Prostate gland (tissue), 2 donors: ENCODE data around the gene ALK. TPM values are rescaled to one million over a fixed set of nuclear protein-coding genes. Genes with fewer than 3 reads are reported as not detected.

Source experiments
- DNase-seq: peaks from one replicate; pipeline ENCODE4 v3.0.0-alpha.2; 2019; ENCODE audit warnings: low spot score
- H3K27ac ChIP-seq, 2 donors: fragments of 200-600 bp; sonication (generic); 2 replicates each; pipeline ENCODE4 v1.5.1; 2017 to 2019
- H3K27me3 ChIP-seq: fragments of 200-600 bp; sonication (generic); replicated peaks from 2 replicates; pipeline ENCODE4 v1.5.1; 2019; ENCODE audit not compliant: insufficient read depth
- H3K36me3 ChIP-seq, 2 donors: fragments of 200-600 bp; sonication (generic); 1 replicate in 1 of 2; 2 replicates in 1 of 2; pipeline versions ENCODE4 v1.5.1 to v1.8.1; 2017 to 2019
- H3K4me1 ChIP-seq: fragments of 200-600 bp; sonication (generic); replicated peaks from 2 replicates; pipeline ENCODE4 v1.5.1; 2019
- H3K4me3 ChIP-seq, 2 donors: fragments of 200-600 bp; sonication (generic); 2 replicates each; pipeline ENCODE4 v1.5.1; 2017 to 2019
- H3K9me3 ChIP-seq: fragments of 200-600 bp; sonication (generic); 2 replicates; pipeline ENCODE4 v1.5.1; 2017
- POLR2A ChIP-seq: fragments of 450-650 bp; IDR thresholded peaks from one replicate; pipeline ENCODE4 v1.6.1; 2016; ENCODE audit warnings: antibody characterized with exemption, mild to moderate bottlenecking
- POLR2AphosphoS5 ChIP-seq: sonication (generic); formaldehyde crosslinking; IDR thresholded peaks from one replicate; pipeline ENCODE4 v1.6.1; 2017; ENCODE audit warnings: antibody characterized with exemption
- WGBS: methylation state at CpG from one replicate; pipeline ENCODE4 v1.1.5; 2018; 5-methylcytosine and 5-hydroxymethylcytosine counted together
- intact Hi-C: fragments of 100-400 bp; cut with DNase I; formaldehyde crosslinking; loops from one replicate; pipeline ENCODE4 v1.14.2; 2022
- total RNA-seq, 2 donors: library from RNA; depleted of rRNA; stranded (reverse); fragments of >200 nt; gene quantifications; one replicate each; pipeline ENCODE4 v1.1.0, GENCODE V29; 2016
- TF ChIP-seq, protein P1 (sequence below), 4 experiments: fragments of 200-600 bp in 2 of 4; fragments of 450-650 bp in 2 of 4; sonication (generic) in 2 of 4; IDR thresholded peaks; 1 replicate in 3 of 4; 2 replicates in 1 of 4; pipeline ENCODE4 v1.5.1; 2016 to 2019; ENCODE audit warnings: antibody characterized with exemption in 4 of 4, mild to moderate bottlenecking in 2 of 4, moderate library complexity in 2 of 4

Gene ALK
- total RNA-seq, 2 donors from 2014 or later = 0.14 to 1.2 TPM

DNA sequence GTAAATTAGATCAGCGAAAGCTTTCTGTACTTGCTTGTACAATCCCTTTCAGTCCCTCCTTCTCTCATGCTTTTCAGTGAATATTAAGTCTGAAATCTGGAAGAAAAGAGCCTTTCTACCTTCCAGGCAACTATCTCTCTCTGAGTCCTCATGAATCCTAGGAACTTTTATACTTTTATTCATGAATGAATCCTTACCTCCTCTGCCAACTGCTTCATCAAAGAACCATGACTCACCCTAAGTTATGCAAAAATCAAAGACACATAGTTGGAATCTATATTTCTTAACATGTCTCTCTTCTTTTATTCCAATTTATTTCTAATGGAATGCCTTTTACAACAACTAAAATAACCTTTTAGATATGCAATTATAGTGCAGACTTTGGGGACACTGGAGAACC is 412.0 kb downstream of the ALK start:
- TF ChIP-seq, protein P1, sequence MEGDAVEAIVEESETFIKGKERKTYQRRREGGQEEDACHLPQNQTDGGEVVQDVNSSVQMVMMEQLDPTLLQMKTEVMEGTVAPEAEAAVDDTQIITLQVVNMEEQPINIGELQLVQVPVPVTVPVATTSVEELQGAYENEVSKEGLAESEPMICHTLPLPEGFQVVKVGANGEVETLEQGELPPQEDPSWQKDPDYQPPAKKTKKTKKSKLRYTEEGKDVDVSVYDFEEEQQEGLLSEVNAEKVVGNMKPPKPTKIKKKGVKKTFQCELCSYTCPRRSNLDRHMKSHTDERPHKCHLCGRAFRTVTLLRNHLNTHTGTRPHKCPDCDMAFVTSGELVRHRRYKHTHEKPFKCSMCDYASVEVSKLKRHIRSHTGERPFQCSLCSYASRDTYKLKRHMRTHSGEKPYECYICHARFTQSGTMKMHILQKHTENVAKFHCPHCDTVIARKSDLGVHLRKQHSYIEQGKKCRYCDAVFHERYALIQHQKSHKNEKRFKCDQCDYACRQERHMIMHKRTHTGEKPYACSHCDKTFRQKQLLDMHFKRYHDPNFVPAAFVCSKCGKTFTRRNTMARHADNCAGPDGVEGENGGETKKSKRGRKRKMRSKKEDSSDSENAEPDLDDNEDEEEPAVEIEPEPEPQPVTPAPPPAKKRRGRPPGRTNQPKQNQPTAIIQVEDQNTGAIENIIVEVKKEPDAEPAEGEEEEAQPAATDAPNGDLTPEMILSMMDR (IDR thresholded peaks at IDR 0.05) = no peak
- TF ChIP-seq POLR2AphosphoS5 (no peak), POLR2A (no peak)
- DNase-seq = no peak
- no peak overlapping the region for H3K4me3 ChIP-seq
- H3K36me3 ChIP-seq = no peaks in the 10 kb centered on the region
- H3K9me3 ChIP-seq = no peaks in the 10 kb centered on the region
- H3K4me1 ChIP-seq = no peaks in the 10 kb centered on the region
- H3K27ac ChIP-seq = no peak overlapping the region
- intact Hi-C loops = no loop called here
- WGBS = 92% methylated on average over 1 of the region's 1 CpG
- no peaks in the 10 kb centered on the region for H3K27me3 ChIP-seq

DNA sequence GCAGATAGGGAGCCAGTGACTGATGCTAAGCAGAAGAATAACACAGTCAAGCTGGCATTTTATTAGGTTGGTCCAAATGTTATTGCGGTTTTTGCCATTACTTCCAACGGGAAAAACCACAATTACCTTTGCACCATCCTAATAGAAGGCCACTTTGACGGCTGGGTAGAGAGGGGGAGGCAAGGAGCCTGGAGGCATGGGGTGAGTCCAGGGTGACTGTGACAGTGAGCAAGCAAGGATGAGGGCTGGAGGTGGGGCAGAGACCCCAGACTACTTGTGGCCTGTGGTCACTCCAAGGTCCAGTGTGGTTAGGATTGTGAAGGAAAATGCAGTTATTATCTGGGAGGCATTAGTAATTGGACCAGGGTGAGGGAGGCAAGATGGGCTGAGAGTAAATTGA is 416.6 kb downstream of the ALK start:
- TF ChIP-seq POLR2AphosphoS5 (no peak), POLR2A (no peak)
- TF ChIP-seq, protein P1 (IDR thresholded peaks at IDR 0.05) = no peak
- H3K27me3 ChIP-seq = no peaks in the 10 kb centered on the region
- intact Hi-C loops = no loop called here
- H3K9me3 ChIP-seq = no peaks in the 10 kb centered on the region
- H3K36me3 ChIP-seq = no peaks in the 10 kb centered on the region
- no peaks in the 10 kb centered on the region for H3K4me1 ChIP-seq
- 65% methylated on average over 3 of the region's 3 CpGs for WGBS
- no peak for DNase-seq
- H3K4me3 ChIP-seq = no peak overlapping the region
- H3K27ac ChIP-seq = no peak overlapping the region

DNA sequence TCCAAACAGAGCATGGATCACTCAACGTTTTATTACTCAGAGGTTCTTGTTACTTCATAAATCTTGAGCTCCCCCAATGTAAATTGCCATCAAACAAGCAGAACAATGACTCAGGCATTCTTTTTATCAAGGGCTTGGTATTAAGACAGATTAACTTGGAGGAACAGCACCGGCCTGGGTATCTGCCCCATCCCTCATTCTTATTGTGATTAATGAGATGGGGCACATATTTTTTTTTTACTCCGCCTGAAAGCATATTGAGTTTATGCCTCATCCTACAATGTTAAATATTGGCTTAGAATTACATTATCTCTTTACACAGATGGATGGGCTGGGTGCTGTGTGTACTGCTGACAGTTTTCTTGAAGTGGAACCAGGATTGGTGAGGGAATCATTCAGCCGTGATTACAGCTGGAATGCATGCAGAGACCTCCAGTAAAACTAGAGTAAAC is 418.9 kb downstream of the ALK start:
- Histone ChIP-seq H3K36me3 (no peaks in the 10 kb centered on the region), H3K9me3 (no peaks in the 10 kb centered on the region), H3K4me3 (no peak overlapping the region), H3K4me1 (no peaks in the 10 kb centered on the region), H3K27me3 (no peaks in the 10 kb centered on the region), H3K27ac (no peak overlapping the region)
- TF ChIP-seq POLR2AphosphoS5 (no peak), POLR2A (no peak)
- TF ChIP-seq, protein P1 (IDR thresholded peaks at IDR 0.05) = no peak
- DNase-seq = no peak
- 17% methylated on average over 4 of the region's 4 CpGs for WGBS
- intact Hi-C loops = no loop called here

DNA sequence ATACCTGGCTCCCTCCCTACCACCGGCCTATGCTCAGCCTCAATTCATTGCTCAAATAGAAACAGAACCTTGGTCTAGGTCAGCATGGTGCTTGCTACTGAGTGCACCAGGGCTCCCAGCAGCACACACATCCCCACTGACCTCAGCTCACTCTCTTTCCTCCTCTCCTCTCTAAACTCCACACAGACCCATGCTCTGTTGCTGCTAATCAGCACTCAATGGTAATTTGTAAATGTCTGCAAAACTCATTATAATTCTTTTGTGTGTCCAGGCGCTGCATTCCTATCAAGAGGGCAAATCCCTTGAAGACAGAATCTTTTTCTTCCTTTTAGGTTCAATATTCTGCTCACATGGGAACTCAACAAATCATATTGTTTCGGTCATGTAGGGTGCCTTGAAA is 424.0 kb downstream of the ALK start:
- no peaks in the 10 kb centered on the region for H3K9me3 ChIP-seq
- intact Hi-C loops = no loop called here
- no peak for DNase-seq

DNA sequence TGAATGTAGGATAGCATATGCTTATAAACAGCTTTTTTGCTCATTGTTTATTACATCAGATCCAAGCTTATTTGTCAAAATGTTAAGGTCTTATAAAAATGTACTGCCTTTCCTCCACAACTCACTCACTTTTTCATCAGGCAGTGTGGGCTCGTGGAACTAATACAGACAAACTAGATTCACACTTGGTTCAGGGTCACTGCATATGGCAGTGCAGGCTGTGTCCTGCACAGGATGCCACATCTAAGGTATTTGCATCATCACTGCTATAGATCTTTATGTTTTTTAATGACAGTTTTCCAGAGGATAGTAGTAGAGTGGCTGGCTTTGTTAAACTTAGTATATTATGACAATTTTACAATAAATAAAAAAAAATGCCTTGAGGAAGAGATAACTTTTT is 425.2 kb downstream of the ALK start:
- Histone ChIP-seq H3K9me3 (no peaks in the 10 kb centered on the region), H3K27ac (no peak overlapping the region), H3K27me3 (no peaks in the 10 kb centered on the region), H3K4me1 (no peaks in the 10 kb centered on the region), H3K36me3 (no peaks in the 10 kb centered on the region), H3K4me3 (no peak overlapping the region)
- 54% methylated on average over 1 of the region's 1 CpG for WGBS
- no peak for TF ChIP-seq POLR2A
- TF ChIP-seq POLR2AphosphoS5 = no peak
- TF ChIP-seq, protein P1 (IDR thresholded peaks at IDR 0.05) = no peak
- no peak for DNase-seq
- intact Hi-C loops = no loop called here

More for the DNA sequence above, 424.0 kb downstream of the ALK start:
- Histone ChIP-seq H3K4me1 (no peaks in the 10 kb centered on the region), H3K27ac (no peak overlapping the region), H3K36me3 (no peaks in the 10 kb centered on the region), H3K27me3 (no peaks in the 10 kb centered on the region), H3K4me3 (no peak overlapping the region)
- 94% methylated on average over 3 of the region's 3 CpGs for WGBS
- TF ChIP-seq POLR2AphosphoS5 (no peak), POLR2A (no peak)
- TF ChIP-seq, protein P1 (IDR thresholded peaks at IDR 0.05) = no peak
